Measurements from ENCODE around the gene ZCWPW1.
"Not testable (repeated sequence)": the region's sequence is repeated elsewhere in the genome, so short reads cannot be mapped to it uniquely, and the experiment has no call there.

Gene ZCWPW1

GRCh38 chr7:100367251-100367620, 61.3 kb downstream of the ZCWPW1 start:
- no peak overlapping the region for H3K4me3 ChIP-seq (ENCODE audit: low read depth, low read length)
- no peak for DNase-seq (ENCODE audit: low read depth)
- TF ChIP-seq CTCF (conservative IDR thresholded peaks at IDR 0.05; ENCODE audit: low read depth, low read length): no peak

- no peak for DNase-seq (ENCODE audit: low read depth)
- H3K4me3 ChIP-seq (ENCODE audit: low read depth, low read length): no peak overlapping the region
- no peak for TF ChIP-seq CTCF (conservative IDR thresholded peaks at IDR 0.05; ENCODE audit: low read depth, low read length)
Observed at GRCh38 chr7:100366411-100367250, 61.9 kb downstream of the ZCWPW1 start.

GRCh38 chr7:100365998-100366367, 62.5 kb downstream of the ZCWPW1 start:
- DNase-seq (ENCODE audit: low read depth); H3K4me3 ChIP-seq (ENCODE audit: low read depth, low read length): not testable (repeated sequence)

- no peak for TF ChIP-seq CTCF (conservative IDR thresholded peaks at IDR 0.05; ENCODE audit: low read depth, low read length)
- H3K4me3 ChIP-seq (ENCODE audit: low read depth, low read length): no peak overlapping the region
- DNase-seq (ENCODE audit: low read depth): no peak
Observed at GRCh38 chr7:100364480-100364879, 64.0 kb downstream of the ZCWPW1 start.

- not testable (repeated sequence) for DNase-seq (ENCODE audit: low read depth); H3K4me3 ChIP-seq (ENCODE audit: low read depth, low read length)
Observed at GRCh38 chr7:100363797-100364196, 64.7 kb downstream of the ZCWPW1 start.

GRCh38 chr7:100363098-100363497, 65.4 kb downstream of the ZCWPW1 start:
- no peak overlapping the region for H3K4me3 ChIP-seq (ENCODE audit: low read depth, low read length)
- TF ChIP-seq CTCF (conservative IDR thresholded peaks at IDR 0.05; ENCODE audit: low read depth, low read length): no peak
- no peak for DNase-seq (ENCODE audit: low read depth)

GRCh38 chr7:100360135-100360854, 68.2 kb downstream of the ZCWPW1 start:
- DNase-seq (ENCODE audit: low read depth): no peak
- no peak for TF ChIP-seq CTCF (conservative IDR thresholded peaks at IDR 0.05; ENCODE audit: low read depth, low read length)
- H3K4me3 ChIP-seq (ENCODE audit: low read depth, low read length): no peak overlapping the region

GRCh38 chr7:100358857-100359212, 69.7 kb downstream of the ZCWPW1 start:
- no peak for DNase-seq (ENCODE audit: low read depth)
- no peak for TF ChIP-seq CTCF (conservative IDR thresholded peaks at IDR 0.05; ENCODE audit: low read depth, low read length)
- H3K4me3 ChIP-seq (ENCODE audit: low read depth, low read length): no peak overlapping the region
